Stimulated activated CD8-positive, alpha-beta memory T cell treated with anti-CD3 and anti-CD28 coated beads, Interleukin-2, amount 100 ng/mL, for 48 hours (primary cell): Measurements from ENCODE around the gene PIP5K1C.
A peak's percentile ranks its signal among the peaks of the same experiment; 100 is the strongest.

Source experiments
- DNase-seq, 2 donors: peaks; one replicate each; pipeline ENCODE4 v3.0.0-alpha.2; 2020; ENCODE audit warnings: low read depth in 2 of 2

PIP5K1C gene

GRCh38 chr19:3646336-3647092, 53.8 kb downstream of the PIP5K1C start:
- no peak for DNase-seq

DNA sequence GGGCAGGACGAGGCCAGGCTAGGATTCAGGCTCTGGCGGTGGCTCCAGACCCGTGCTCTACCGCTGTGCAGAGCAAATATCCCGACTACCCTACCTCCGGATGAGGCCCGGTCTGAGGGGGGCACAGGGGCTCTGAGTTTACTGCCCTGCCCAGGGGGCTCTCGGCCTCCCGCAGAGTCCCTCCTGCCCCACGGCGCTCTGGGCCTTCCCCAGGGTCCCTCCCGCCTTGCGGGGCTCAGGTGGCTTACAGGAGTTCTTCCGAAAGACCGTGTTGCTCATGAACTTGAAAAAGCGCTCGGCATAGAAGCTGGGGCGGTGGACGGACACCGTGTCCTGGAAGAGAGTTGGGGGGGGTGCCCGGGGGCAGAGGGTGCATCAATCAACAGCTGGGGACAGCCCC, 54.5 kb downstream of the PIP5K1C start:
- no peak for DNase-seq

GRCh38 chr19:3645067-3645396, 55.2 kb downstream of the PIP5K1C start:
- DNase-seq = no peak

DNA sequence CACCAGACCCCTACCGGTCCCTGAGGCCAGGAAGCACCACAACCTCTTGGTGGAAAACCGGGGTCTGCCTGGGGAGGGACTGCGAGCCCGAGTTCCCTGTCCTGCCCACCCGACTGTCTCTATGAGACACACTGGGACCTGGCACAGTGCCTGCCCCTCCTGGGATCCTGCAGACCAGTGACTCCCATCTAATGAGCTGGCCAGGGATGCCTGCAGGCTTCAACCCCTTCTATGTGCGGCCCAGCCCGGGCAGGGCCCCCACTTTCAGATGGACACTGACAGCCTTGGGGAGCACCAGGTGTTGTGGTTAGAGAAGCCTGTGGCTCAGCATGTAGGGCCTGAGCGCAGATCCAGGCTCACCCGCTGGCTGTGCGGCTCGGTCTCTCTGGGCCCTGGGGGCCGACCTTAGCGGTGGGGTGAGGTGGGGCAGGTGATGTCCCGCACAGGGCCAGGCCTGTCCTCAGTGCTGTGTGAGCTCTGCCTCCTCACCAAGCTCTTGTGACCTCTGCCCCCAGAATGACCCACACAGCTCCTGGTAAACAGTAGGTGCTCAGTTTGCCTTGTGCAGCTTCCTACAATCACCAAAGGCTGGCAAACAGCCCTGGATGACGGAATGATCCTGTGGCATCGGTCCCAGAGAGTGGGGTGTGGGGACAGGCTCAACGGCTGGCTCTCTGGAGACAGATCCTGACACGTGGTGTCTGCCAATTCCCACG, 55.8 kb downstream of the PIP5K1C start:
- DNase-seq = no peak

- DNase-seq = no peak
These were observed 56.5 kb downstream of the PIP5K1C start for GRCh38 chr19:3643674-3644313.

DNA sequence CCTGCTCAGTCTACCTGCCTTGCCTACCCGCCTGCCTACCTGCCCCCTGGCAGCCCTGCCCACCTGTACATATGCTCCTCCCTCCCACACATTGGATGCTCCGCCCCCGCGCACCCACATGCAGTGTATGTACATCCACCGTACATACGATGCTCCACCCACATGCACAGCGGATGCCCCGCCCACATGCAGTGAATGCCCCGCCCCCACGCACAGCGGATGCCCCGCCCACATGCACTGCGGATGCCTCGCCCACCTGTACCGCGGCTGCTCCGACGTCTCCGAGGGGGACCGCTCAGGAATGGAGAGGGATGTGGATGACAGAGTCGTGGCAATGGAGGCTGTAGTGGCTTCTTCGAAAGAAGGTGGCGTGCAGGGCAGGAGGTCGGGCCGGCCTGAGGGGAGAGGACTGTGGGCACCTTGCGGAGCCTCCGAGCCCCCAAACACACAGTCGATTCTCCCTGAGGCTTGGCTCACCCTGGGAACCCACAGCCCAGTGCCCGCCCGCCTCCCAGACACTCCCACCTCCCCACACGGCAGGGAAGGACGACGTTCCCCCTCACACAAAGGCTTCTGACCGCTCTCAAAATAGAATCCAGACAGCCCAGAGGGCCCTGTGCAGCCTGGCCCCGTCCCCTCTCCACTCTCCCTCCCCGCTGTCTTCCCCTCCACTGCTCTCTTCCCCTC, 57.1 kb downstream of the PIP5K1C start:
- peak in 1 of 2 donors; percentile 14 for DNase-seq

- DNase-seq = no peak
These were observed 58.0 kb downstream of the PIP5K1C start for GRCh38 chr19:3642296-3642695.

- no peak for DNase-seq
These were observed 58.6 kb downstream of the PIP5K1C start for GRCh38 chr19:3641515-3642269.

DNA sequence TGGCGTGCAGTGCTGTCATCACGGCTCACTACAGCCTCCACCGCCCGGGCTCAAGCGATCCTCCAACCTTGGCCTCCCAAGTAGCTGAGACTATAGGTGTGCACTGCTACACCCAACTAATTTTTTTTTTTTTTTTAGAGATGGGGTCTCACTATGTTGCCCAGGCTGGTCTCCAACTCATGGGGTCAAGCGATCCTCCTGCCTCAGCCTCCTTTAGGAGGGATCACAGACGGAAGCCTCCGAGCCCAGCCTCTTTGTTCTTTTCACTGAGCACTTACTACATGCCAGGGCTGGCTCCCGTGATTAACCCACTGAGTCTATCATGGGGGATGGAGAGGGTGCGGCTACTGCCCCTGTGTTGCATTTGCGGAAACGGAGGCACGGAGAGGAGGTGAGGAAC, 60.8 kb downstream of the PIP5K1C start:
- DNase-seq = no peak

GRCh38 chr19:3638208-3639193, 61.8 kb downstream of the PIP5K1C start:
- DNase-seq = no peak

DNA sequence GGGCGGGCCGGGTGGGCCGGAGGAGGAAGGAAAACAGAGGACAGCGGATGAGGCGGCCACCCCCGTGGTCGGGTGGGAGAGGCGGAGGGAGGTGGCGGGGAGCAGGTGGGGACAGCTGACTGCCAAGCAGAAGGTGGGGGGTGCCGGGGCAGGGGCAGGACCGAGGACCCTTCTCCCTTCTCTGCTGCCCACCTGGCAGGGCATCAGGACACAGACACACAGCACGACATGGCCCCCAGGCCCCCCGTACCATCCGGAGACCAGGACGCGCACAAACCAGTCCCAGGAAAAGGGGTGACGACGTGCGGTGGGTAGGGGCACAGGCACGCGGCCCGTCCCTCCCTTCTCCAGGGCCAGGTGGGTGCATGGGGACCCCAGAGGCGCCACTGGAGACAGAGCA, 62.6 kb downstream of the PIP5K1C start:
- DNase-seq = no peak

- no peak for DNase-seq
These were observed 63.3 kb downstream of the PIP5K1C start for GRCh38 chr19:3636962-3637361.

- DNase-seq = no peak
These were observed 63.8 kb downstream of the PIP5K1C start for GRCh38 chr19:3636506-3636905.

GRCh38 chr19:3634496-3635045, 65.7 kb downstream of the PIP5K1C start:
- DNase-seq = no peak

GRCh38 chr19:3633559-3633988, 66.7 kb downstream of the PIP5K1C start:
- no peak for DNase-seq

GRCh38 chr19:3632739-3633558, 67.3 kb downstream of the PIP5K1C start:
- DNase-seq = no peak

DNA sequence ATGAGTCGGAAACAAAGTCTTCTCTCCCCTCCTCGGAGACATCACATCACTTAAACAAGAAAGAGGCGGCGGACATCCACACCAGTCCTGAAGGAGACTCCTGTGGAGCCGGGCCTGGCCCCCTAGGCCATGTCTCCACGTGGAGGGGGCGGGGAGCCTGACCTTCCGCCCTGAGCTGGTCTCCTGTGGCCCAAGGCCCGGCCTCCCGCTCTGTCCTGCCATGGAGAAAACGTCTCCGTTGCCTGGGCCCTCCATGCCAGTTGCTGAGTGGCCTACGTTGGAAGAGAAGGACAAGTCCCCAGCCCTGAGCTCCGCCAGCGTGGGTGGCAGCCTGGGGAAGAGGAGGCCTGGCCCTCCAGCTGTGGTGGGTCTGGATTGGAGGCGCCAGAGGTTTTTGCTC, 68.2 kb downstream of the PIP5K1C start:
- DNase-seq = no peak

GRCh38 chr19:3631053-3631861, 69.0 kb downstream of the PIP5K1C start:
- DNase-seq = no peak
